ENCODE measurements around the gene CPN2.

The CPN2 gene

DNA sequence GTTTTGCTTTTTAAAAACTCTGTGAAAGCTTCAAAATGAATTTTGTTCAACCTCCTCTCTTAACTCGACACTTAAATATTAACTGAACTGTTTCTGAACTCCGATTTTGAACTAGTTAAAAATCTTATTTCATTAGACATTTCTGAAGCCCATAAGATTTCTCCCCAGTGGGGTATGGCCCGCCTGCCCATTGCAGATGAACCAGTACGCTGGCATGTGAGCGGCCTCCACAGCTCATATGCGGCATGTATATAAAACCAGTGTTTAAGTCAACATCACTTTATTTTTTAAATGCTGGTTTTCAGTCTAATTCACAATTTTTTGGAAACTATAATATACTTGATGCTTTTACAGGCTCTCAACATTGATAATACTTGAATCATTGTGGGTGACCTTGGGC lies 50.2 kb downstream of the CPN2 start:
- no peak overlapping the region for H3K4me3 ChIP-seq (ENCODE audit: low read length)
- no peak for TF ChIP-seq ZNF274 (IDR thresholded peaks at IDR 0.05; ENCODE audit: low read depth, low read length)

DNA sequence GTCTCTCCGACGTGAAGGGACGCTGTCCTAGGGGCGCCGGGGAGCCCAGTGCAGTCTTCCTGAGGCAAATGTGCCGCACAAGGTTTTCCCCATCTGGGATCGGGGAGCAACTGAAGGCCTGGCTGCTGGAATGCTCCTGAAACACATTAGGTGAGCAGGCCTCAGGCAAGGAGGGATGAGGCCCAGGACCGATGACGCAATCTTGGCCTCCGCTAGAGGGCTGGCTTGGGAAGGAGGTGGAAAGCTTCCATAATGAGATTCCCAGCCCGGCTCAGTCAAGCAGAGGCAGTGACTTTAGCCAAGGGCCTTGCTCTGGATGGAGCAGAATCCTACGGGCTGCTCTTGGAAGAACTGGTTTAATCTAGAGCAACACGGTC lies 50.8 kb downstream of the CPN2 start:
- TF ChIP-seq ZNF274 (IDR thresholded peaks at IDR 0.05; ENCODE audit: low read depth, low read length): no peak
- H3K4me3 ChIP-seq (ENCODE audit: low read length): no peak overlapping the region

- TF ChIP-seq ZNF274 (IDR thresholded peaks at IDR 0.05; ENCODE audit: low read depth, low read length): no peak
- no peak overlapping the region for H3K4me3 ChIP-seq (ENCODE audit: low read length)
Measured at GRCh38 chr3:194298331-194299227, 52.5 kb downstream of the CPN2 start.

DNA sequence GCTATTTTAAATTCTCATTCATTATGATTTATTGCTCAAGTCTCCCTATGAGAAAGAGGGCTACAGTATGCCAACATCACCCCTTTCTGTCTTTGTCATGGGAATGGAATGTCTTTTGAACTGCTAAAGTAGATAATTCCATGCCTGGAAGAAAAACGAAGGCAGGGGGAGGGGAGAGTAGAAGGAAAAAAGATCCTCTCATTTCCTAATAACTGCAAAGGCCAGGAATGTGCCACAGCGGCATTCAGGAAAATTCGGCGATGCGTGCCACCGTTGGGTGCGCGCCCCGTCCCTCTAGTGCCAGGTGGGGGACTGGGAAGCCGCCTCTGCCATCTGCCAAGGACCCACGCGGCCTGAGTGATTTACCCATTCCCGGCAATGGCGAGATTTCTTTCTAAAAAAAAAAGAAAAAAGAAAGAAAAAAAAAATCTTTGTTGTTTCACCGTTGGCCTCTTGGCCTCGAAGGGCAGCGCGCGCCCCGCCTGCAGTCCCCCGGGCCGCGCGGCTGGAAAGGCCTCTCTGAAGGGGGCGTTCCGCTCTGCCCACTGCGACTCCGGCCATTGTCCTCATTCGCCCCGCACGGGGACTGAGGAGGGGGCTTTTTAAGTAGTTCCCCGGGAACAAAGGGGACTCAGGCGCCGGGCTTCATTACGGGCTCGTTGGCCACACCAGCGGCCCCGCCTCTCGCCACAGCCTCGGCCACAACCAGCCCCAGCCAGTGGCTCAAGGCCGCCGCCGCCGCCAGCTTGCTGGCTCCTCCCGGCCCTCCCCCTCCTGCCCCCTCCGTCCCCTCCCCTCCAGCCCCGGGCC lies 54.5 kb downstream of the CPN2 start:
- no peak overlapping the region for H3K4me3 ChIP-seq (ENCODE audit: low read length)
- TF ChIP-seq ZNF274 (IDR thresholded peaks at IDR 0.05; ENCODE audit: low read depth, low read length): no peak

DNA sequence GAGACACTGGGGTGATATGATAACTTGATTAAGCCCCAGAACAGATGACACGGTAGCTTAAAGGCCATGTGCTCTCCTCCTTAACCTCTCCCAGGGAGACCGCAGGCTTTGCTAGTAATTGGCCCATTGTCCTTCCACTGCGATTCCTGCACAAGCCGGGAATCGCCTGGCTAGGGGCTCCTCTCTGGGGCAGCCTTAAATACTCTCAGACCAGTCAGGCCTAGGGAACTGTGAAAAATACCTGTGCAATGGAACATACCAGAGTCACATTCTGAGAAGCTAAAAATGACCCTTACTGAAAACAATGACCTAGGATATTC lies 56.3 kb downstream of the CPN2 start:
- no peak for TF ChIP-seq ZNF274 (IDR thresholded peaks at IDR 0.05; ENCODE audit: low read depth, low read length)
- H3K4me3 ChIP-seq (ENCODE audit: low read length): no peak overlapping the region

GRCh38 chr3:194294199-194294894 lies 56.8 kb downstream of the CPN2 start:
- TF ChIP-seq ZNF274 (IDR thresholded peaks at IDR 0.05; ENCODE audit: low read depth, low read length): no peak
- H3K4me3 ChIP-seq (ENCODE audit: low read length): no peak overlapping the region

DNA sequence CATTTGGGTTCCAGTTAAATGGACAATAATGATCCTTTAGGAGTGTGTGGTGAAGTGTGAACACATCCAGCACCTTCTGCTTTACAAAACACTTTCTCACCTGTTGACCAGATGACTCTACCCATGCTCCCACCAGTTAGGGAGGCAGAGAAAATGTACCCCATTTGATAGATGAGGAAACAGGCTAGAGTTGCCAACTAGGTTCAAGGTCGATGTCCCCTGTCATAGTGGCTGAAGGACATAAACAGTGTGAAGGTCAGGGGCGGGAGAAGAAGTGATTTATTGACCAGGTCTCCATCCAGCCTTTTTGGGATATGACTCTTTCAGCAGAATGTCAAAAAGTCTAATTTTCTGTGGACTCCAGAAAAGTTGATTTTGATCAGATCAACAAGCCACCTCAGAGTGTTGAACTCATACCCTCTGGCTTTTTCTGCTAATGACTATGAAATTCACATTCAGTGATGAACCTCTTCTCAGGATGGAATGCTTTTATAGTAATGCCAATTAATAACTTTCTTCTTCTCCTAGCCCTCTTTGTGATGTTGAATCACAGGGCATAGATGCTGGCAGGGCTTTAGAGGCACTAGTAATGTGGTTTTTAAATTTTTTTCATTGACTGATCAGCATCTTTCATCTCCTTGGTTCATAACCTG lies 57.5 kb downstream of the CPN2 start:
- no peak overlapping the region for H3K4me3 ChIP-seq (ENCODE audit: low read length)
- no peak for TF ChIP-seq ZNF274 (IDR thresholded peaks at IDR 0.05; ENCODE audit: low read depth, low read length)

DNA sequence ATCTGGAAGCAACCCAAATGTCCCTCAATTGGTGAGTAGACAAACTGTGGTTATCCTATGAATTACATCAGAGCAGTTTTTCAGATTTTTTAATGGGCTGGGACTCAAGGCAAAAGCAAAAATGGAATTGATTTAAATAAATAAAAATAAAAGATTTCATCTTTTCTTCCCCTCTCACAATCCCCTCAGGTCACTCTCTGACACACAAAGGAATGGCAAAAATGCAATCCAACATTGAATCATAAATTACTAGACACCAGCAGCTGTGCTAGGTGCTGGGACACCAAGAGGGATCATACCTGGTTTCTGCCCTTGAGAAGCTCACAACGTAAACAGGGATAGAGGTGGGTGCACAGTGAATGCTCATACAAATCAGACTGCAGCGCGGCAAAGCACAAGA lies 58.8 kb downstream of the CPN2 start:
- no peak overlapping the region for H3K4me3 ChIP-seq (ENCODE audit: low read length)
- TF ChIP-seq ZNF274 (IDR thresholded peaks at IDR 0.05; ENCODE audit: low read depth, low read length): no peak
